ENCODE data around the gene EFNA2. TPM values are rescaled to one million over a fixed set of nuclear protein-coding genes. Genes with fewer than 3 reads are reported as not detected.
A peak's percentile ranks its signal among the peaks of the same experiment; 100 is the strongest.

The EFNA2 gene
- total RNA-seq, 1 donor from 2014 or later, result not detected

DNA sequence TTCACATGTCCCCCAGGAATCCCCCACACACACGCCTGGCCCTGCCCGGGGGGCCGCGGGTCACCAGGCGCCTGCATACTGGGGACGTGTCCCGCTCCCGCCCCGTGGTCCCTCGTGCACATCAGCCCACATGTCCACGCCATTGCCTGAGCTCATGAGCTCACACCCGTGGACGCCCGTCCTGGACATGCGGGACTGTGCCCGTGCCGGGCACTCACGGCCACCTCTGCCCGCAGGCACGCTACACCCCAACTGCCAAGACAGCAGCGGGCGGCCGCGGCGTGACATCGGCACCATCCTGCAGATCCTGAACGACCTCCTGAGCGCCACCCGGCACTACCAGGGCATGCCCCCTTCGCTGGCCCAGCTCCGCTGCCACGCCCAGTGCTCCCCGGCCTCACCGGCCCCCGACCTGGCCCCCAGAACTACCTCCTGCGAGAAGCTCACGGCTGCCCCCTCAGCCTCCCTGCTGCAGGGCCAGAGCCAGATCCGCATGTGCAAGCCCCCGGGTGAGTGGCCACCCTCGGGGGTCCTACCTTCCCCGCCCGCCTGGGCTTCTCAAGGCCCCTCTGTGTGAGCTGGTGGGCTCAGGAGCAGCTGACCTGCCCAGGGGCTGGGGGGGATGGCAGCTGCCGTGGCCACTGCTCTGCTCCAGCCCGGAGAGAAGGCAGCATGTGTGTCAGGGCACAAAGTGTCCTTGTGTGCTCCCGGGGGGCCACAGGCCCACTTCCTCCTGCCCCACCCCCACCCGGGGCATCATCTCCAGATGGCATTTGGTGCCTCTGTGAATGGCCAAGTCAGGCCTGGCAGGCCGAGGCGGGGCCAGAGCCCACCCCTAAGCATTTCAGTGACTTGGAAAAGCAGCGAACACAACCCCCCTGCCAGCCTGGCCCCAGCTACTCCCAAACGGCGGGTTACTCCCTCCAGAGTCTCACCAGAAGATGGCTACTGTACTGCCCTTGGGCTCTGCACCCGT lies 30.2 kb upstream of the EFNA2 start:
- Histone ChIP-seq H3K27me3 (ENCODE audit: low read depth) (no peaks in the 10 kb centered on the region), H3K4me1 (peaks cover 79% of the 10 kb centered on the region), H3K9me3 (no peaks in the 10 kb centered on the region), H3K36me3 (peaks cover 56% of the 10 kb centered on the region), H3K4me3 (no peak overlapping the region), H3K27ac (peak overlapping the region; percentile 98)
- DNase-seq (no peak), ATAC-seq (no peak)
- TF ChIP-seq, protein P1, sequence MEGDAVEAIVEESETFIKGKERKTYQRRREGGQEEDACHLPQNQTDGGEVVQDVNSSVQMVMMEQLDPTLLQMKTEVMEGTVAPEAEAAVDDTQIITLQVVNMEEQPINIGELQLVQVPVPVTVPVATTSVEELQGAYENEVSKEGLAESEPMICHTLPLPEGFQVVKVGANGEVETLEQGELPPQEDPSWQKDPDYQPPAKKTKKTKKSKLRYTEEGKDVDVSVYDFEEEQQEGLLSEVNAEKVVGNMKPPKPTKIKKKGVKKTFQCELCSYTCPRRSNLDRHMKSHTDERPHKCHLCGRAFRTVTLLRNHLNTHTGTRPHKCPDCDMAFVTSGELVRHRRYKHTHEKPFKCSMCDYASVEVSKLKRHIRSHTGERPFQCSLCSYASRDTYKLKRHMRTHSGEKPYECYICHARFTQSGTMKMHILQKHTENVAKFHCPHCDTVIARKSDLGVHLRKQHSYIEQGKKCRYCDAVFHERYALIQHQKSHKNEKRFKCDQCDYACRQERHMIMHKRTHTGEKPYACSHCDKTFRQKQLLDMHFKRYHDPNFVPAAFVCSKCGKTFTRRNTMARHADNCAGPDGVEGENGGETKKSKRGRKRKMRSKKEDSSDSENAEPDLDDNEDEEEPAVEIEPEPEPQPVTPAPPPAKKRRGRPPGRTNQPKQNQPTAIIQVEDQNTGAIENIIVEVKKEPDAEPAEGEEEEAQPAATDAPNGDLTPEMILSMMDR (IDR thresholded peaks at IDR 0.05), result no peak
- intact Hi-C loops (cut with DNase I), result no loop called here

DNA sequence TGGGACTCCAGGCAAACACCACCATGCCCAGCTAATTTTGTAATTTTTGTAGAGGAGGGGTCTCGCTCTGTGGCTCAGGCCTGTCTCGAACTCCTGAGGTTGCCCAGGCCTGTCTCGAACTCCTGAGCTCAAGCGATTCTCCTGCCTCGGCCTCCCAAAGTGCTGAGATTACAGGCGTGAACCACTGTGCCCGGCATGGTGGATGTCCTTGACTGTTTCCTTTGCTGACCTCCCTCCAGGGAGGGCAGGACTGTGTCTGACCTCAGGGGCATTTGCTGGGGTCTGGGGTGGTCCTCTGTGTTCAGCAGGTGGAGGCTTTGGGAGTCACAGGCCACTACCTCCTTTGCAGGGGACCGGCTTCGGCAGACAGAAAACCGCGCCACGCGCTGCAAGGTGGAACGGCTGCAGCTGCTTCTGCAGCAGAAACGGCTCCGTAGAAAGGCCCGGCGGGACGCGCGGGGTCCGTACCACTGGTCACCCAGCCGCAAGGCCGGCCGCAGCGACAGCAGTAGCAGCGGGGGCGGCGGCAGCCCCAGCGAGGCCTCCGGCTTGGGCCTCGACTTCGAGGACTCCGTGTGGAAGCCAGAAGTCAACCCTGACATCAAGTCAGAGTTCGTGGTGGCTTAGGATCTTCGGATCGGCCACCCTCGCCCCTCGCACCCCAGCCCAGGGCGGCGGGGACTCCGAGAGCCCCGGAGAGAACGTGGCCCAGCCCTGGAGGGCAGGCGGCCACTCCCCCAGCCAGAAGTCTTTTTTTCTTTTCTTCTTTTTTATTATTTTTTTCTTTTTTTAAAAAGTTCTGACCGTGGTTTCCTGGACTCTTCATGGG lies 28.8 kb upstream of the EFNA2 start:
- DNase-seq, result no peak
- TF ChIP-seq, protein P1 (IDR thresholded peaks at IDR 0.05), result no peak
- Histone ChIP-seq H3K4me1 (peaks cover 85% of the 10 kb centered on the region), H3K36me3 (peaks cover 50% of the 10 kb centered on the region), H3K4me3 (no peak overlapping the region), H3K27me3 (ENCODE audit: low read depth) (no peaks in the 10 kb centered on the region), H3K27ac (peak overlapping the region; percentile 36), H3K9me3 (no peaks in the 10 kb centered on the region)
- intact Hi-C loops (cut with DNase I), result no loop called here
- no peak for ATAC-seq

DNA sequence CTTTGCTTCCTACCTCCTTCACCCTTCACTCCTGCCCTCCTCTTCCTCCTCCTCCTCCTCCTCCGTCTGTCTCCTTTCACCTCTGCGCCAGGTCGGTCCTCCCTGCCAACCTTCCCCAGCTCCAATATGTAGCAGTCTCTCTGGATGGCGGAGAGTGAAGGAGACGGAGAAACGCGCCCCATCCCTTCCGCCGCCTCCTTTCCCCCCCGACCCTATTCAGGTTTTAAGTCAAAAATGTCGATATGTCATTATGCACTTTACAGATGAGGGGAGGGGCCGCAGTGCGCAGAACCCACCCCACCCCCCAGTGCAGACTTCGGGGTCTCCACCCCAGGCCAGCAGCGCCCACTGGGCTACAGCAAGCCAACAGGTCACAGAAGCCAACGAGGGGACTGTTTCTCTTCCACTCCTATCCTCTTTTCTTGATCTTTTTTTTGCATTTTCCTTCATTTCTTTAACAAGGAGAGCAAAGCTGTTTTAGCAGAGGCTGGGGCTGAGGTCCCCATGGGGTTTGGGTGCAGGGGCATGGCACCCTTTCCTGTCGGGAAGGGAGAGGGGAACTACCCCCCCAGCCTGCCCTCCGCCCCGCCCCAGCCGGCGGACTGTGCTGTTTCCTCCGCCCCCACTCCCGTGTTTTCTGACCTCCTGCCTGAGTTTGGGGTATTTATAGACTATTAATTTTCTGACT lies 28.1 kb upstream of the EFNA2 start:
- Histone ChIP-seq H3K4me3 (peak overlapping the region; percentile 76), H3K36me3 (peaks cover 48% of the 10 kb centered on the region), H3K27ac (peak overlapping the region; percentile 98), H3K27me3 (ENCODE audit: low read depth) (no peaks in the 10 kb centered on the region), H3K9me3 (no peaks in the 10 kb centered on the region), H3K4me1 (peaks cover 91% of the 10 kb centered on the region)
- DNase-seq (no peak), ATAC-seq (no peak)
- TF ChIP-seq, protein P1 (IDR thresholded peaks at IDR 0.05), result no peak
- intact Hi-C loops (cut with DNase I), result no loop called here

DNA sequence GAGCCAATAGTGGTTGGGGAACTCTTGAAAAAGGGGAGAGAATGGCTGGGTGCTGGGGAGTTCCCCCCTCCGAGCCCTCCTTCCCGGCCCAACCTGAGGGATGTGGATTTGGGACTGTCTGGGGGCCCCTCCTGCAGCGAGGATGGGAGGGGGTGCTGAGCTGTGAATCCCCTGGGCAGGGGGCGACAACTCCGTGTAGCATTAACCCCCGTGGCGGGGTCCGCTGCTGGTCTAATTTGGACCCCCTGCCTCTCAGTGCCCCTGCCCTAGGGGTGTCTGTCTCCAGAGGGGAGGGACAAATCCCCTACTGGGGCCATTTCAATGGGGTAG lies 27.5 kb upstream of the EFNA2 start:
- intact Hi-C loops (cut with DNase I), result no loop called here
- DNase-seq (no peak), ATAC-seq (no peak)
- Histone ChIP-seq H3K9me3 (no peaks in the 10 kb centered on the region), H3K4me3 (peak overlapping the region; percentile 76), H3K27ac (peak overlapping the region; percentile 98), H3K36me3 (peaks cover 48% of the 10 kb centered on the region), H3K4me1 (peaks cover 94% of the 10 kb centered on the region), H3K27me3 (ENCODE audit: low read depth) (no peaks in the 10 kb centered on the region)
- TF ChIP-seq, protein P1 (IDR thresholded peaks at IDR 0.05), result no peak

DNA sequence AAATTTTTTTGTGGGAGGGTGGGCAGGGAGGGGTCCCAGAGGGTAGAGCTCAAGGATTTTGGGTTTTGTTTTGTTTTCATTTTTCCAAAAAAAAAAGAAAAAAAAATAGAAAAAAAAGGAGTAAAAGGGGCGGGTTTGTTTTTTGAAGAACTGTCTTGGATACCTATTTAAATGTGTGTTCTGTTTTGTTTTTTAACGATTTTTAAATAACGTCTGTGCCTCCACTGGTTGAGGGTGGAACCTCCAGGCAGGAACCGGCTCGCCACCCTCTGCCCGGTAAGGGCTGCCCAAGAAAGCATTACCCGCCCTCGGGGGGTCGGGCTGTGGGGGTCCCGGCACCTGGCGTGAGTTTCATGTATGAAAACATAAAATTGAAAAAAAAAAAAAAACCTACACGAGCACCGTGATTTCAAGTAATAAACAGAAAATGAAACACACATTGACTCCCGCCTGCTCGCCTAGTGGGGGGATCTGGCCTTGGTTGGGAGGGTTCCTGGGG lies 26.9 kb upstream of the EFNA2 start:
- no peak for DNase-seq
- peaks cover 89% of the 10 kb centered on the region for H3K4me1 ChIP-seq

More for the DNA sequence above, 26.9 kb upstream of the EFNA2 start:
- Histone ChIP-seq H3K4me3 (peak overlapping the region; percentile 76), H3K9me3 (no peaks in the 10 kb centered on the region), H3K27me3 (ENCODE audit: low read depth) (no peaks in the 10 kb centered on the region), H3K27ac (peak overlapping the region; percentile 98), H3K36me3 (peaks cover 44% of the 10 kb centered on the region)
- intact Hi-C loops (cut with DNase I), result no loop called here
- TF ChIP-seq, protein P1 (IDR thresholded peaks at IDR 0.05), result no peak
- ATAC-seq, result no peak
